ENCODE results near the gene ADH1A.
"Not testable (repeated sequence)": the region's sequence is repeated elsewhere in the genome, so short reads cannot be mapped to it uniquely, and the experiment has no call there.

Gene ADH1A

DNA sequence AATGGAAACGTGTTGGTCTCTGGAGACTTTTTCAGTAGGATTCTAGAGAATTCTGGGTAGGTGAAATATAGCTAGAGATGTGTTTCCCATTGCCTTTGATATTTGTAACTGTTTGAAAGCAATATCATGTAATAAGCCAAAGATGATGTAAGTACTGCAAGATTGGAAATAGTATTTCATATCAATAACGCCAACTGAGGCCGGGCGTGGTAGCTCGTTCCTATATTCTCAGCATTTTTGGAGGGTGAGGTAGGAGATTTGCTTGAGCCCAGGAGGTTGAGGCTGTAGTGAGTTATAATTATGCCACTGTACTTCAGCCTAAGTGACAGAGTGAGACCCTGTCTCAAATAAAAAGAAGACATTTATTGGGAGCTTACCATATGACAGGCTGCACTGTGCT lies 9.5 kb downstream of the ADH1A start:
- no peak for DNase-seq (ENCODE audit: low spot score)

DNA sequence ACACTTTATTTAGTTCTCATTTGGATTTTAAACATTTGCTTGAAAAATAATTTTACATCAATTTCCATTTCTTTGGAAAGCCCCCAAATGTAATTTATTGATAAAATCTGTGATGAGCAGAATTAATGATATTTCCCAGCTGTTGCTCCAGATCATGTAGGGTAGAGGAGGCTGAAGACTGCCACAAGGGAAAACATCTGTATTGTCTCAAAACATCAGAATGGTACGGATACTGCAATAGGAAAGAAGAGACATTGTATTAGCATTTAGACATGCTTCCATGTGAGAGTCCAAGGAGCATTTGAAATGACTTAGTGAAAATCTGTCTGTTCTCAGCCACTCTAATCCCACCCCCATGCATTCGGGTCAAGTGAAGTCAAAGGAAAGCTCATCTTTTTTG lies 14.4 kb downstream of the ADH1A start:
- DNase-seq (ENCODE audit: low spot score), result no peak

DNA sequence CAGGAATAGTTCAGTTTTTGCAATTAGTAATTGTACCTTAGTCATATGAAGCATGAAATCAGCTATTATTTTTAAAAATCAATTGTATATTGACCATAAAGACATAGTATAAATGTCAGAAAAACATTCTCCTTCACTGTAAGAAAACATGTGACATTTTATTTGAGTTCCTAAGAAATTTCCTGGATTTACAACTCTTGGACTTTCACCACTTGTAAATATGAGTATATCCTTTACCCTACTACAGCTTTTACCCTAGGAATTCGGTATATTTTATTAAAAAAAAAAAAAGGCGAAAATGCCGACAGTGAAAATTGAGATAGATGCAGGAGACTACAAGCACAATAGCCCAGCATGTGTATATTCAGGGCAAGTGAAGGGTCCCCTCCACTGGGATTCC lies 14.9 kb downstream of the ADH1A start:
- no peak for DNase-seq (ENCODE audit: low spot score)

DNA sequence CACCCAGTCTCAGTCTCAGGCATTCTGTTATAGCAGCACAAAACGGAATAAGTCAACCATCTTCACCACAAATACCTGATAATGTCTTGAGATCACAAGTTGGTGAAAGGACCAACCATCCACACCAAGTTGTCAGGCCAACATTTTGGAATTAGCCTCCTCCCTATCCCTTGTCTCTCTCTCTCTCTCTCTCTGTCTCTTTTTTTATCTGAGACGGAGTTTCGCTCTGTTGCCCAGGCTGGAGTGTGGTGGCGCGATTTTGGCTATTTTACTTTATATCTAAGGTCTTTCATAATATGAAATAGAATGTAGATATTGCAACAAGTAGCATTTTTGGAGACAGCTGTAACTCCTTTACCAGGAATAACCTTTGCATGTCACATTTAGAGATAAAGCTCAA lies 15.7 kb downstream of the ADH1A start:
- DNase-seq (ENCODE audit: low spot score), result no peak

DNA sequence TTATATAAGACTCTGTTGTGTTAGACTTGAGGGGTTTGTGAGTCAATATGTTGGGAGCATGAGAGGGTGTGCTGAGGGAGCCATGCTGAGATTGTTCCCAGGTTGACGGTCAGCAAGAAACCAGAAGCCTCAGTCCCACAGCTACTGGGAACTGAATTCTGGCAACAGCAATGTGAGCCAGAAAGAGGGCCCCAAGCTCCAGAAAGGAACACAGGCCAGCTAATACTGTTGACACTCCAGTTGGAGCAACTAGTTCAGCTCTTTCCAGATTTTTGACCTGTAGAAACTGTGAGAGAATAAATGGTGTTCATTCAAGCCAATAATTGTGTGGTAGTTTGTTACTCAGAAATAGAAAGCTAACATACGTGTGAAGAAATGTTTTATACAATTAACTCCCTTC lies 17.1 kb downstream of the ADH1A start:
- DNase-seq (ENCODE audit: low spot score), result no peak

DNA sequence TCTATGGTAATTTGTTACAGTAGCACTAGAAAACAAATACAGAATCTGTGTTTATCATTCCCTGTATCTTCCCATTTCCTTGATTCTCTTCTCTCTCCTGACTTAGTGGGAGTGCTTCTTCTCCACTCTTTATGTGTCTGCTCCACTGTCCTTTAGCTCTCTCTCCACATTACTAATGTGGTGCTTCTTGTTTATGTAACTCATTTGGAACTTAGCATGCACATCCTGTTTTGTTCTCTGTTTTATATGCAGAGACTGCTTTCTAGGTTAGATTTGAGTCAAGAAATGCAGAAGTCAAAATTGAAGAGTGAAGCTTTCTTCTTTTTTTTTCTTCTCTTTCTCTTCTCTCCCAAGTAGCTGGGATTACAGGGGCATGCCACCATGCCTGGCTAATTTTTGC lies 25.9 kb downstream of the ADH1A start:
- DNase-seq (ENCODE audit: low spot score), result no peak

DNA sequence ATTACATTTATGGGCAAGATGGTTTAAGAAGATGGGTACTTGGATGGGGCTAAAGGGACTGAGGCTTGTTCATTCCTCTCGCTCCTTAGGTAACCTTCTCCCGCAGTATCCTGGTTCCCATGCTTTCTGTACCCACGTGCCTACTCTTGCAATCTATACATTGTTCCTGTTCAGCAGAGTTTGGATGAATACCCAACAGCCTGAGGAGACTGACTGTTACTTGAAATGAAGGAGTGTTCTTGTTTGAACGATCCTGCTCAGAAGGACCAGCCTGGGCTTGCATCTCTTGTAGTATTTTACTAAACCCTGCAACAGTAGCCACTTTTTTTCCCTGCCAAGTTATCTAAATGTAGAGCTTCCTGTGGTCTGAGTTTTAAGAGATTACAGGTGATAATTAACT lies 38.0 kb downstream of the ADH1A start:
- DNase-seq (ENCODE audit: low spot score), result no peak

DNA sequence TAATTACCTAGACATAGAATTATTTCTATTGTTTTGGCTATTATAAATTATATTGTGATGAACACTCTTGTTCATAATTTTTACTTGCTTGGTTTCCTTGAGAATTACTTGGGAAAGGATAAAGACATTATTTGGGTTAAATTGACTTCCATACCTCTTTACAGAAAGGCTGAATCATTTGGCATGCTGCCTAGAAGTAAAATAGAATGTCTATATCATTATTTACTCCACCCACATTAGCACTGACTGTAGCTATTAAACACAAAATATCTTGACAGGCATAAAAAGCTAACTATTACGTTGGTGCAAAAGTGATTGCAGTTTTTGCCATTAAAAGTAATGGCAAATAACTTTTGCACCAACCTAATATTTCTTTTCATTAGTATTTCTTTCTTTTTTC lies 42.1 kb downstream of the ADH1A start:
- DNase-seq (ENCODE audit: low spot score), result no peak

DNA sequence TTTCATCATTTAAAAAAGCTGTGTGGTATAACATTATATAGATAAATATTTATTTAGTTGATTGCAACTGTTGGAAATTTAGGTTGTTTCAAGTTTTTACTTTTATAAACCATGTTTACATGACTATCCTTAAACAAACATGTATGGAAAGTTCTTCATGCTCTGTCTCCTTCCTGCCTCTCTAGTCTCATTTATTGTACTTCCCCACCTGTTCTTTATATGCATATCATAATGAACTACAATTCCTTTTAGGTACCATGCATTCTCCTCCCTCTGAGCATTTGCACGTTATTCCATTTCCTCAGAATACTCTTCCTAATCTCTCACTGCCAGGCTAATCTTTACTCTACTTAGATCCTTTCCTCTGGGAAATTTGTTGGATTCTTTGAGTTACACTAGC lies 54.8 kb downstream of the ADH1A start:
- no peak for DNase-seq (ENCODE audit: low spot score)

DNA sequence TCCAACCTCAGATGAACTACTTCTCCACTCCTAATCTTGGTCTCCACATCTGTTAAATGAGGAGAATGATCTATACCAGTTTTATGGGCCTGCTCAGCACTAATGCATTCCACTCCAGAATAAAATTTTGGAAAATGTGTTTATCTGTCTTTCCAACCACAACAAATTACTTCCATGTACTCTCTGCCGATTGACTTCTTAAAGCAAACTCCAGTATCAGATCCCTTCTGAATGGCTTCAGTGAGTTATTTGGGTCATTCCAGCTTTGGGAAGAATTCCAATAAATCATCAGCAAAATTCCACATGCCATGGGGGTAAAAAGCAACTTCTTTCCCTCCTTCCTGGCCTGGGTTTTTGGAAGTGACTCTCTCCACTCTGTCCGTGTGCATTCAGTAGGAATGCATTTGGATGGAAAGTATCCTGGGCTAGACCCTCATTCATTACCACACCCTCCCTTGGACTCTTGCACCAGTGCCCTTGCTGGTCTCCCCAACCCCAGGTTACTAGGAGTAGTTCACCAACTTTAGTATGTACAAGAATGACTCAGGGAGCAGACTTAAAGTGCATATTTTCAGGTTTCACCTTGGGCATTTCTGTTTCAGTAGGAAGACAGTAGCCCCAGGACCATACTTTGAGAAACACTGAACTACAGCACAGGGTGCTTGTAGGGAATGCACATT lies 56.3 kb downstream of the ADH1A start:
- no peak for DNase-seq (ENCODE audit: low spot score)

DNA sequence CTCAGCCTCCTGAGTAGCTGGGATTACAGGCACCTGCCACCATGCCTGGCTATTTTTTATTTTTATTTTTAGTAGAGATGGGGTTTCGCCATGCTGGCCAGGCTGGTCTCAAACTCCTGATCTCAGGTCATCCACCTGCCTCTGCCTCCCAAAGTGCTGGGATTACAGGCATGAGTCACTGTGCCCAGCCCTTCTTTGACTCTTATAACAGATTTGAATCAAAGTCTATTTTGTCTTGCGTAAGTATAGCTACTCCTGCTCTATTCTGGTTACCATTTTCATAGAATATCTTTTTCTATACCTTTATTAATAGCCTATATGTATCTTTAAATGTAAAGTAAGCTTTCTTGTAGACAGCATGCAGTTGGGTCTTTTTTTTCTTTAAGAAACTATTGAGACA lies 57.4 kb downstream of the ADH1A start:
- not testable (repeated sequence) for DNase-seq (ENCODE audit: low spot score)

DNA sequence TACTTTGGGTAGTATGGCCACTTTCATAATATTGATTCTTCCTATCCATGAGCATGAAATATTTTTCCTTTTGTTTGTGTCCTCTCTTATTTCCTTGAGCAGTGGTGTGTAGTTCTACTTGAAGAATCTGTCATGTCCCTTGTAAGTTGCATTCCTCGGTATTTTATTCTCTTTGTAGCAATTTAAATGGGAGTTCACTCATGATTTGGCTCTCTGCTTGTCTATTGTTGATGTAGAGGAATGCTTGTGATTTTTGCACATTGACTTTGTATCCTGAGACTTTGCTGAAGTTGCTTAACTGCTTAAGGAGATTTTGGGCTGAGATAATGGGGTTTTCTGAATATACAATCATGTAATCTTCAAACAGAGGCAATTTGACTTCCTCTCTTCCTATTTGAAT lies 62.1 kb downstream of the ADH1A start:
- DNase-seq (ENCODE audit: low spot score), result not testable (repeated sequence)

DNA sequence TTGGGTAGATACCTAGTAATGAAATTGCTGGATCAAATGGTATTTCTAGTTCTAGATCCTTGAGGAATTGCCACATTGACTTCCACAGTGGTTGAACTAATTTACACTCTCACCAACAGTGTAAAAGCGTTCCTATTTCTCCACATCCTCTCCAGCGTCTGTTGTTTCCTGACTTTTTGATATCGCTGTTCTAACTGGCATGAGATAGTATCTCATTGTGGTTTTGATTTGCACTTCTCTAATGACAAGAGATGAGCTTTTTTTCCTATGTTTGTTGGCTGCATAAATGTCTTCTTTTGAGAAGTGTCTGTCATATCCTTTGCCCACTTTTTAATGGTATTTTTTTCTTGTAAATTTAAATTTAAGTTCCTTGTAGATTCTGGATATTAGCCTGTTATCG lies 63.1 kb downstream of the ADH1A start:
- not testable (repeated sequence) for DNase-seq (ENCODE audit: low spot score)

Data from D341Med (cell line).